NB4 (cell line): ENCODE data around the gene PITPNC1.

Experiments used
- CTCF ChIP-seq: IDR thresholded peaks from one replicate; pipeline ENCODE4 v1.5.1; 2012; ENCODE audit warnings: low read depth, low read length
- MAX ChIP-seq: IDR thresholded peaks from 2 replicates; pipeline ENCODE4 v1.6.1; 2011; ENCODE audit warnings: low read depth, low read length

GRCh38 chr17:67663457-67663856 lies 286.4 kb downstream of the PITPNC1 start:
- TF ChIP-seq MAX (no peak), CTCF (no peak)
